ENCODE measurements around the gene CAPN7. TPM values are rescaled to one million over a fixed set of nuclear protein-coding genes. Genes with fewer than 3 reads are reported as not detected.
"Not testable (repeated sequence)": the region's sequence is repeated elsewhere in the genome, so short reads cannot be mapped to it uniquely, and the experiment has no call there.

CAPN7 gene
- total and polyA plus RNA-seq, 8 donors, result 7.1 to 23.9 (median 18.8) TPM

GRCh38 chr3:15164340-15164739, 41.7 kb upstream of the CAPN7 start:
- ATAC-seq, result no peak
- intact Hi-C loops (cut with DNase I), result no loop called here

GRCh38 chr3:15165061-15165460, 41.0 kb upstream of the CAPN7 start:
- FAIRE-seq (no peak), DNase-seq (no peak), ATAC-seq (no peak)
- Histone ChIP-seq H3K27me3 (no peaks in the 10 kb centered on the region), H3K4me1 (peaks cover 0 to 6% (median 4%) of the 10 kb centered on the region in 3 donors), H3K4me3 (no peak overlapping the region), H3K27ac (no peak overlapping the region), H3K36me3 (no peaks in the 10 kb centered on the region), H3K9me3 (no peaks in the 10 kb centered on the region)
- WGBS, 2 donors, result 75 to 79% methylated on average over 6 of the region's 6 CpGs
- intact Hi-C loops (cut with DNase I), result no loop called here
- no peak for TF ChIP-seq CTCF (IDR thresholded peaks at IDR 0.05)

More at GRCh38 chr3:15164340-15164739, 41.7 kb upstream of the CAPN7 start:
- WGBS, 2 donors, result 84 to 85% methylated on average over 1 of the region's 1 CpG
- H3K27me3 ChIP-seq, result no peaks in the 10 kb centered on the region
- TF ChIP-seq CTCF (IDR thresholded peaks at IDR 0.05), result no peak
- no peak overlapping the region for H3K4me3 ChIP-seq
- H3K27ac ChIP-seq, result no peak overlapping the region
- peaks cover 0 to 6% (median 4%) of the 10 kb centered on the region in 3 donors for H3K4me1 ChIP-seq
- no peaks in the 10 kb centered on the region for H3K36me3 ChIP-seq
- FAIRE-seq, result no peak
- DNase-seq, result no peak
- H3K9me3 ChIP-seq, result no peaks in the 10 kb centered on the region

GRCh38 chr3:15166391-15166790, 39.7 kb upstream of the CAPN7 start:
- FAIRE-seq; intact Hi-C loops (cut with DNase I); H3K9me3 ChIP-seq; H3K36me3 ChIP-seq; H3K27ac ChIP-seq; H3K27me3 ChIP-seq; DNase-seq; ATAC-seq; H3K4me3 ChIP-seq: not testable (repeated sequence)
- peaks cover 0 to 13% (median 12%) of the 10 kb centered on the region in 3 donors for H3K4me1 ChIP-seq
- 88 to 96% methylated on average over 3 of the region's 3 CpGs for WGBS, 2 donors

- H3K4me1 ChIP-seq, result peaks cover 0 to 23% (median 12%) of the 10 kb centered on the region in 3 donors
- H3K4me3 ChIP-seq, result no peak overlapping the region
- ATAC-seq, result peak; percentile 38 to 95 (median 93)
- no peaks in the 10 kb centered on the region for H3K9me3 ChIP-seq
- H3K27me3 ChIP-seq, result no peaks in the 10 kb centered on the region
- H3K36me3 ChIP-seq, result no peaks in the 10 kb centered on the region
- peak overlapping the region in 1 of 4 donors; percentile 58 for H3K27ac ChIP-seq
- DNase-seq, result peak in 2 of 6 donors; percentile 26 to 31
- no peak for TF ChIP-seq CTCF (IDR thresholded peaks at IDR 0.05)
- no peak for FAIRE-seq
- intact Hi-C loops (cut with DNase I), result no loop called here
- WGBS, 2 donors, result 10 to 13% methylated on average over 3 of the region's 3 CpGs
These were observed 35.0 kb upstream of the CAPN7 start for GRCh38 chr3:15171096-15171495.

GRCh38 chr3:15172806-15173205, 33.2 kb upstream of the CAPN7 start:
- Histone ChIP-seq H3K27ac (no peak overlapping the region), H3K27me3 (no peaks in the 10 kb centered on the region), H3K4me3 (no peak overlapping the region), H3K4me1 (peaks cover 0 to 23% (median 12%) of the 10 kb centered on the region in 3 donors), H3K9me3 (no peaks in the 10 kb centered on the region), H3K36me3 (no peaks in the 10 kb centered on the region)
- intact Hi-C loops (cut with DNase I), result no loop called here
- DNase-seq (no peak), FAIRE-seq (no peak), ATAC-seq (no peak)
- WGBS, 2 donors, result 92% methylated on average over 1 of the region's 1 CpG
- no peak for TF ChIP-seq CTCF (IDR thresholded peaks at IDR 0.05)

Measured in pancreas (tissue), 10 donors.